ENCODE measurements around the gene COL19A1.

DNA sequence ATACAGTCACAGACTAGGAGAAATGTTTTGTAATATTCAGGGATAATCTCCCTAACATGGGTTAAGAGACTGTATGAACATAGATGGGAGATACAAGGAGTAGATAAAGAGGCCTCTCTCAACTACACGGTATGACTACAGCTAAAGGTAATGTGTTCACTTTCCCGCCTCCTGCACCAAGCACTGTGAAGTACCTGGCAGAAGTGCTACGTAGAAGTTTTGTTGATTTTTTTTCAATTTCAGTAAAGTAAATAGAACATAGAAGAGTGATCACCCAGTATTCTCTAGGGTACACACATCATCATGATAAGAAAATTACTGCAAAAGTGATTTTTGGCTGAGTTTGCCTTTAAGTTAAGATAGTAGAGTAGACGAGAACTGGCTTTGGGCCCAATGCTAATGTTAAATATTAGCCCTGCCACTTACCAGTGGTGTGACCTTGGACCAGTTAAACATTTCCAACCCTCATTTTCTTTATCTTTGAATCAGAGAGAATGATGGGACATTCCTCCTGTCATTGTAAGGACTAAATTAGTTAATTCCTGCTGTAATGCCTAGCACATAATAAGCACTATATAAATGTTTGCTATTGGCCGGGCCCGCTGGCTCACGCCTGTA lies 253.0 kb downstream of the COL19A1 start:
- TF ChIP-seq, protein P1, sequence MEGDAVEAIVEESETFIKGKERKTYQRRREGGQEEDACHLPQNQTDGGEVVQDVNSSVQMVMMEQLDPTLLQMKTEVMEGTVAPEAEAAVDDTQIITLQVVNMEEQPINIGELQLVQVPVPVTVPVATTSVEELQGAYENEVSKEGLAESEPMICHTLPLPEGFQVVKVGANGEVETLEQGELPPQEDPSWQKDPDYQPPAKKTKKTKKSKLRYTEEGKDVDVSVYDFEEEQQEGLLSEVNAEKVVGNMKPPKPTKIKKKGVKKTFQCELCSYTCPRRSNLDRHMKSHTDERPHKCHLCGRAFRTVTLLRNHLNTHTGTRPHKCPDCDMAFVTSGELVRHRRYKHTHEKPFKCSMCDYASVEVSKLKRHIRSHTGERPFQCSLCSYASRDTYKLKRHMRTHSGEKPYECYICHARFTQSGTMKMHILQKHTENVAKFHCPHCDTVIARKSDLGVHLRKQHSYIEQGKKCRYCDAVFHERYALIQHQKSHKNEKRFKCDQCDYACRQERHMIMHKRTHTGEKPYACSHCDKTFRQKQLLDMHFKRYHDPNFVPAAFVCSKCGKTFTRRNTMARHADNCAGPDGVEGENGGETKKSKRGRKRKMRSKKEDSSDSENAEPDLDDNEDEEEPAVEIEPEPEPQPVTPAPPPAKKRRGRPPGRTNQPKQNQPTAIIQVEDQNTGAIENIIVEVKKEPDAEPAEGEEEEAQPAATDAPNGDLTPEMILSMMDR (IDR thresholded peaks at IDR 0.05; ENCODE audit: low read depth, low read length), result no peak
- no peak for TF ChIP-seq MYC (IDR thresholded peaks at IDR 0.05; ENCODE audit: low read depth, low read length)
